HG02678 (cell line): Measurements from ENCODE around the gene FBXL14.
"Not testable (repeated sequence)": the region's sequence is repeated elsewhere in the genome, so short reads cannot be mapped to it uniquely, and the experiment has no call there.

ENCODE experiments used
- ATAC-seq: cut with Tn5 transposase; IDR thresholded peaks from one replicate; pipeline ENCODE4 v1.9.1; 2021; ENCODE audit warnings: mild to moderate bottlenecking, moderate library complexity; ENCODE audit not compliant: unreplicated experiment

FBXL14 gene

DNA sequence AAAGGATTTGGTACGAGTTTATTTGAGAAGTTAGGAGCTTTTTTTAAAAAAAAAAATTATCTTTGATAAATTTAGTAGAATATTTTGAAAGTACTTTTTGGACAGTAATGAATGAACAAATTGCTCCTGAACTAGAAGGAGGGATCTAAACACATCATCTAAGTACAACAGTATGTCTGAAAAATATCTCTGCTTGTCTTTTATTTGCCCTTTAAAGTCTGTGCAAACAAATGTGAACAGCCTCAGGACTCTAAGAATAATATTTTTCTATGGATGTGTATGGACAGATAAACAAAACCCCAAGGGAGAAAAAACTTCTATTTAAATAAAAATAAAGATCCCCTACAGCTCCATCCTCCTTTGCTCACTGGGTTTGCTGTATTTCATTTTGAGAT is 19.5 kb downstream of the FBXL14 start:
- no peak for ATAC-seq

DNA sequence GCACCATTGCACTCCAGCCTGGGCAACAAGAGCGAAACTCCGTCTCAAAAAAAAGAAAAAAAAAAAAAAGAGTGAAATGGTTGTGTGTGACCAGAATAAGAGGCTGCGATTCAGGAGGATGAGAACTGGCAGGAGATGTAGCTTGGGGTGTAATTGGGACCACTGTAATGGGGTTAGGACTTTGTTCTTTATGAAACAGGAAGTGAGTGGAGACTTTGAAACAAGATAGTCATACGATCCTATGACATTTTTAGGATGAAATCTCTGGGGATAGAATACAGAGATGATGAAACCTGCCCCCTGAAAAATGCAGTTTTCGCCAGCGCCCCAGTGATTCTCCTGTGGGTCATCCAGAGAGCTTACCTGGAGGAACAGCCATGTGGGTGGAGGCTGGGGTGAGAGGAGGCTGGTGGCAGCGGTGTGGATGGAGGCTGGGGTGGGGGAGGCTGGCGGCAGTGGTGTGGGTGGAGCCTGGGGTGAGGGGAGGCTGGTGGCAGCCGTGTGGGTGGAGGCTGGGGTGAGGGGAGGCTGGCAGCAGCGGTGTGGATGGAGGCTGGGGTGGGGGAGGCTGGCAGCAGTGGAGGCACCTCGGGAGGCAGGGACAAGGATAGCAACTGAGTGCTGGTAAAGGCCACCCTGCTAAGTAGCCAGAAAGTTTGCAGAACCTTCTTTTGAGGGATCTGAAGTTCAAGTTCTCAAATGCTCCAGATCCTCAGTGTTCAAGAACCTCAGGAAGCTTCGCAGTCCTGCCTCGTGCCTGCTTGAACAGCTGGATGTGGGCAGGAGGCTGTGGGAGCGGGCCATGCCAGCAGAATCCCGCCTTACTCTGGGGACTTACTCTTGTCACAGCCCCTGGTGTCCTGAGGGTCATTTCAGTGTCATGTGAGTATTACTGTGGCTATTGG is 20.2 kb downstream of the FBXL14 start:
- no peak for ATAC-seq

DNA sequence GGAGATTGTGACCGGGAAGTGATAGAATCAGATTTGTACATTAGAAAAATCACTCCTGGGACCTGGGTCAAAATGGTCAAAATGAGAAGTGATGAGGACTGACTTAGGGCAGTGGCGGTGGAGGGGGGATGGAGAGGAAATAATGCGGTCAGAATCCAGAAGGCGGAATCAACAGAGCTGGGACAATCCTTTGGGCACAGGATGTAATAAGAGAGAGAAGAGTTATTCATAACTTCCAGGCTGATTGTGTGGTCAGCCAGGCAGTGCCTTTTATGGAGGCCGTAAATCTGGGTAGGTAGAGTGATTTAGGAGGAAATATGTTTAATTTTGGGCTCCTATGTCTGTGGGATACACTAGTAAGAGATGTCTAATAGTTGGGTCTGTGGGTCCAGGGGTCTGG is 21.6 kb downstream of the FBXL14 start:
- ATAC-seq = no peak

DNA sequence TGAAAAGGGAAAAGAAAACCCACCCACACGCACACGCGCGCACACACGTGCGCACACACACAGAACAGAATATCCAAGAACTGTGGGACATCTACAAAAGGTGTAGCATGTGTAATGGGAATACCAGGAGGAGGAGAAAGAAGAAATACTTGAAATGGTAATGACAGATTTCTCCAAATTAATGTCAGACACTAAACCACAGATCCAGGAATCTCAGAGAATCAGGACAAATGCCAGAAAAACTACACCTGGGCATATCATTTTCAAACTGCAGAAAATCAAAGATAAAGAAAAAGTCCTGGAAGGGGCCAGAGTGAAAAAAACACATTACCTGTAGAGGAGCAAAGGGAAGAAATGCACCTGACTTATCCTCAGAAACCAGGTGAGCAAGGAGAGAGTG is 26.5 kb downstream of the FBXL14 start:
- no peak for ATAC-seq

DNA sequence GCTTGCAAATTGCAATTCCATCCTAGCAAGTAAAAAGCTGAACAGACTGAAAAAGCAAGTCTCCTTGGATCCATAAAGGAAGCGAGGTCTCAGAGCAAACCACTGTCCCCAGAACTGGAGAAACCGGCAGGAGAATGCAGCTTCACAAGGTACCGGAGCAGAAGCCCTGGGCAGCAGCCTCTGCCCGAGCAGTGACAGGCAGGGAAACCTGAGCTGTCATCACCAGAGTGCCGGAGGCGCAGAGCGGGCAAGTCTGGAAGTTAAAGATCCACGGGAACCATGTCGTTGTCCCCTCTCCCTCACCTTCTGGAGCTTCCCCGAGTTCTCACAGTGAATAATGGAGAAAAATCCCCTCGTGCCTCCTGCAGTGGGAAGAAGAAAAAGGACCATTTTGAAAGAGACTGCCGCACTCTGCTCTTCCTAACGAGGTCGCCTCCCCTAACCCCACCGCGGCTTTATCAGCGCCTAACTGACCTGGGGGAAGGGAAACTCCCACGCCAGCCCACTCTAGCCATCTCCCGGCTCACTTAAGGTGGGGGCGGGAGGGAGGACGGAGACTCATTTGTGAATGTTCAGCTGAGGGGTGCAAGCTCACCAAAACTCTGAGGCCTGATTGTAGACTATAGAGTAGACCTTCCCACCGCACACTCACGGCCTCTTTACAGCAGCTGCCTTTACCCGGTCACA is 27.8 kb downstream of the FBXL14 start:
- no peak for ATAC-seq

DNA sequence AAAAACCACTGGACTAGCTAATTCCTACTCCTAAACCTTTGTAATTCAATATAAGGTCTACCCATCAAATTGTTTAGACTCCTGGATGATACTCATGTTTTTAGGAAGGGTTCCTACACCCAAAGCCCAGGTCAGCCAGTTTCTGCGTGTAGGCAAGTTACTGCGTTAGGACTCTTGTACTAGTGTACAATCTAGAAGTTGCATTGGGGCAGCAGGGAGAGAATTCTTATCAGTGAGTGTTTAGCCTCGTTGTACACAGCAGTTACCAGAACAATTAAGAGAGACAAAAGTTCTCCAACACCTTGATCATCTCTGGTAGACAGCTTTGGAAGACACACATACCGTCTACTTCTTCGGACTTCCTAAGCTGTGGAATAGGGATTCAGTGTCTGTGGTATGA is 29.2 kb downstream of the FBXL14 start:
- ATAC-seq = no peak

DNA sequence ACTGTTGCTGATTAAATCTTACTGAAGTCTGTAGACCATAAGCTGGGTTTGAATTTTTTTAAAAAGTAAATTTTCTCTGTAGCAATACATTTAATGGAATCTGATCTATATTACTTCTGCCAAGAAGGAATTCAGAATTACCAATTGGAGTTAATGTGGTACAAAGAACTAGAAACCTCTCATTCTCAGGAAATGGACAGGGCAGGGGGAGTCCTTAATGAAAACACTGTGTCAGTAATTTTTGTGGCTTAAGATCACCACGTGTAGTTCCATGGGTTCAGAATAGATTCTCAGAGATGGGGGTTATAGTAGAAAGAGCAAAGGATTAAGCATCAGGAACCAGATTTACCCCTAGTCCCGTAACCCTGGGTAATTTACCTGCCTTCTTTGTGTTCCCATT is 30.3 kb downstream of the FBXL14 start:
- no peak for ATAC-seq

DNA sequence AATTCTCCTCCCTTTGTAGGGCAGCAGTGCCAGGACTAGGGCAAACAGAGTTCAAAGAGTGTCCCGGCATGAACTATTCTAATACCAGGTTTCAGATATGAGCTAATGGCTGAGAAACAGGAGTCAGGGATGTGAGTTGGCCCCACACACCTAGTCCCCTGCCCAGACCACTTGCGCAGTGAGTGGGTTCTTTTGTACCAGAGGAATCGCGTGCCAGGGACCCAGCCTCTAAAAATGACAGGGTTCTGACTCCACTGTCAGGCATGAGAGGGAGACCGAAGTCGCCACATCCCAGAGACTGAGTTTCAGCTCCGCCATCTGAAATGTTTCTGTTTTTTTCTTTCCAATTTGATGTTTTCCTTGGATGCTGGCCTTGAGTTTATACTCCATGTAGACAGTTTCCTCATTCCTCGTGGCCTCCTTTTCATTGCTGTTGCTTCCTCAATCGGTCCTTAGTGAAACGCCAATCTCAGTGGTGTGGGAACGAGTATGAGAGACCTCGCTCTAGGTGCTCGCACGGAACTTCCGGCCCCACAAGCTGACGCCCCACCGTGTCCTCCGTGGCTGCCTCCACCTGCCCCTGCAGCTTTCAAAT is 31.5 kb downstream of the FBXL14 start:
- no peak for ATAC-seq

DNA sequence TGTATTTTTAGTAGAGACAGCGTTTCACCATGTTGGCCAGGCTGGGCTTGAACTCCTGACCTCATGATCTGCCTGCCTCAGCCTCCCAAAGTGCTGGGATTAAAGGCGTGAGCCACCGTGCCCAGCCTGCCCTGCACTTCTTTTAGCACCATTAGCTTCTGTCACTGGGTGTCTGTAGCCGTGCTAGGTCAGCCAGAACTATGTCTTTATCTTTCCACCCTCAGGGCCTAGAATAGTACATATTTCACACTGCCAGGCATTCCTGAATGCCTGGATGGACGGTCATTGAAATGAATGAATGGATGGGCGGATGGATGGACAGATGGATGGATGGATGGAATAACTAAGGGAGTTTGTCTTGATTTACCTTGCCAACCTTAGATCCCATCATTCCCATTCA is 33.7 kb downstream of the FBXL14 start:
- ATAC-seq = no peak

DNA sequence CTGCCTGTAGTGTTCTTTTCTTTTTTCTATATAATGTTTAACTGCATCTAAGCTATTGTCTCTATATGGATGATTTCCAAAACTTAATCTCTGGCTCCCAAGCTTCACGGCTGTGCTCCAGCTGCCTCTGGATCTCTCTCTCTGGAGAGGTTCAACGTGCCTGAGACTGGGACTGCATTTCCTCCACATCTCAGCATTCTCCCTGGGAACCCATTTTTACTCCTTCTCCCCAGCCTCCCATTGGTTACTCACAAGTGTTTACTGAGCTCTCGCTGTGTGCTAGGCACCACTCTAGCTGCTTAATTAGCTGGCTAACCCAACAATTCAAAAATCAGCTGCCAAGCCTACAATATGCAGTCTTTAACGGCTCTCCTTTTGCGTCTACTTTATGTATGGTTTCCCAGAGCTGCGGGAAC is 34.7 kb downstream of the FBXL14 start:
- ATAC-seq = no peak

DNA sequence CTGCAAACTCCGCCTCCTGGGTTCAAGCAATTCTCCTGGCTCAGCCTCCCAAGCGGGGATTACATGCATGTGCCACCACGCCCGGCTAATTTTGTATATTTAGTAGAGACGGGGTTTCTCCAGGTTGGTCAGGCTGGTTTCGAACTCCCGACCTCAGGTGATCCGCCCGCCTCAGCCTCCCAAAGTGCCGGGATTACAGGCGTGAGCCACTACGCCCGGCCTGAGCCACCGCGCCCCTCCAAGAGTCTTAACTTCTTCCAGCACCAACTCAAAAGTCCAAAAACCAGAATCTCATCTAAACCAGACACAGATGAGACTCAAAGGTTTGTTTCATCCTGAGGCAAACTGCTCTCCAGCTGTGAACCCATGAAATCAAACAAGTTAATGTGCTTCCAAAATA is 36.3 kb downstream of the FBXL14 start:
- not testable (repeated sequence) for ATAC-seq

DNA sequence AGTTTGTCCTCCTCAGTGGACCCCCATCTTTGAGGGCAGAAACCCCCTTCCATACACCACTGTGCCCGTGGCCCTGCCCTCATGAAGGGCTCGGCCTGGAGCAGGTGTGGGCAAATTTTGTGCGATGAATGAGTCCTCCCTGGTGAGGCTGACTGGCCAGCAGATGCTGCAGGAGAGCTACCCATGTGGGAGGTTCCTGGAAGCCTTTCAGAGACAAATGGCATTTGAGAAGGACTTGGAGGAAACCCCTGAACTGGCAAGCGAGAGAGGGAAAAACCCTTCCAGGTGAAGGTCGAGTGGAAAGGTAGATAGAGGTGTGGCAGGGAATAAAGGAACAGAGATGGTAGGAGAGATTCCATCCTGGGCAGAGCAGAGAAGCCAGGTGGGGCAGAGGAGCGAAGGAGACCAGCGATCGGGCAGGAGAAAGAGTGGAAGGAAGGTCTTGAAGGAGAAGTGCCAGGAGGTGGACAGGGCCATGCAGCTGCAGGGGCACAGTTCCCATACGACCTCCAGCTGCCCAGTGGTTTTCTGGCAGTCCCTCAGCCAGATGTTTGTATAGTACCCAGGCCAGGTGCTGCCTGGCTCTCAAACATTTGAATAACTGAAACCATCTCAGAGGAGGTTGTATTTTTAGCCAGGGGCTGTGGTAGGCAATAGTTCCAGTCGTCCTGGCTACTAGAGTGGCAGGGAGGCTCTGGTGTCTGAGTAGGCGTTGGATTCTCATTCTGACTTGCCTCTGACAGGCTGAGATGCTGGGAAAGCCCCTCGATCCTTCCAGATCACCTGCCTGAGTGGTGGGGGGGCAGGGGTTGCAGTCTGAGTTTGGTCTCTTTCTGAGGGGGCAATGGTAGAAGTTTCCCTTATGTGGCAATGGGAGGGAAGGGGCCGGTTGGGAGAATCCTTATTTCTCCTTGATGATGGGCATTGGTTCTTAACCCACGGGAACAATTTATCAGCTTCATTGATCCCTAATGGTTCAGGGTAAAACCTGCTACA is 40.1 kb downstream of the FBXL14 start:
- ATAC-seq = peak; percentile 98

DNA sequence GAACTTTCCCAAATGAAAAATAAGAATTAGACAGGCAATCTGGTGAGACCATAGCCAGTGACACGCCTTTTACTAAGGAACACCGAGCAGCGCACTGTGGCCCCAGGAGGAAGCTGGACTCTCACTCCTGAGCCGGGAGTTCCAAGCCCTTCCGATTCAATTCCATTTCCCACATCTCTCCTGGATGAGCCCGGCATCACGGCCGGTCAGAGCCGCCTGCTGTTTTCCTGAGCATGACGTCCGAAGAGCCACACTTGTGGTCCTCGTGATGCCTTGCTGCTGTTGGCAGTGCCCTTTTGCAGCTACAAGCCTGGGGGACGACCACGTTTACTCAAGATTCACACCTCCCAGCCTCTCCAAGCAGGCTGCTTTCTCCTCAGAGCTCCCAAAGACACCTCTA is 40.8 kb downstream of the FBXL14 start:
- ATAC-seq = no peak

DNA sequence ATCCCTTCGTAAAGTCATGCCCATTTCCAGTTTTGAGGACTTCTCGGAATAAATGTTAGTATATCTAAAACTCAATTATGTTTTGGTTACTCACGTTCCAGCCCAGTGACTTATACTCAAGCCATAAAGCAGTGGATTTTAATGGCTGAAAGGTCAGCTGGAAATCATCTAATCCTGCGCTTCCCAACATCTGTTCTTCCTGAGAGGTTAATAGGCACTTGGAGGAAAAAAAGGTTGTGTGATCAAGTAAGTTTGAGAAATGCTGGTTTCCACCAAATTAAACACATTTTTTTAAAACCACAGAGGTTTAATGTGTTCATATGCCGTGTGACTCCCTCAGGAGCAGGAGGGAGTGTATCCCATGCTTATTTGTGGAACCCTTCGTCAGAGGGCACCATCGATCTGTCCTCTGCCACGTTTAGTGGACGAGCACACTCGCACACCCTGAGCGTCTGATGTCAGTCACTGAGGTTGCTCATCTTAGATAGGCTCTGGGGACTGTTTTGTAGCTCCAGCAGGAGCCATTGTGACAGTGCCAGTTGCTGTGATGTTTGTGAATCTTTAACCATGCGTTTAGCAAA is 41.4 kb downstream of the FBXL14 start:
- ATAC-seq = no peak

DNA sequence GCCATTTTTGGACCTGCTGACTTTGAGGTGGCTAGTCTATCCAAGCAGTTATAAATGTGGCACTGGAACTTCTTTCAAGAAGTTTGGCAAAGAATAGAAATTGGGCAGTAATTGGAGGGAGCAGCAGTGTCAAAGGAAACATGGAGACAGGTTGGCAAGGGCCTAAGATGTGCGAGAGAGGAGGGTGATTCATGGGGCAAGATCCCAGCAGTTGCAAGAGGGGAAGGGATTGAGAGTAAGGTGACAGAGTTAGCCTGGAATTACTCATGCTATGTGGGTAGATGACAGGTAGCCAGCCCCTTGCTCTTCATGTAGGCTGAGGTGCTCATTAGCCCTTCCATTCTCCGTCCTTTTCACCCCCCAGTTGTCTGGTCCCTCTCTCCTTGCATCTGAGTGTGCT is 42.2 kb downstream of the FBXL14 start:
- ATAC-seq = no peak

DNA sequence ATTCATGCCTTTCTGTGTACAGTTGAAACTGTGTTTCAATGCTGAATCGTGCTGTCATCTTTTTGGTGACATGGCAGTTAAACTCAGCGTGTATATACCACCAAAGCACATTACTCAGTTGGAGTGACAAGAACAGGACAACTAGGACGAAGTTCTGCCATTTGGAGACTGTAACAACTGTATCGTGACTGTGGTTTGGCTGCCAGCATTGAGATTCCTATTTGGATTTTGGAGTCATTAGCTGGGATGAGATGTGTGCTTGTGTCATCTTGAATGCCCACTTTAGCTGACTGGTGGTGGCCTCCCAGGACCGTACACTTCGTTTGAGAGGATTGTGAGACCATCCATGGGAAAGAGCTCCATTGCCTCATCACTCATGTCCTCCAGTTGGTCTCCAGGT is 42.9 kb downstream of the FBXL14 start:
- no peak for ATAC-seq

DNA sequence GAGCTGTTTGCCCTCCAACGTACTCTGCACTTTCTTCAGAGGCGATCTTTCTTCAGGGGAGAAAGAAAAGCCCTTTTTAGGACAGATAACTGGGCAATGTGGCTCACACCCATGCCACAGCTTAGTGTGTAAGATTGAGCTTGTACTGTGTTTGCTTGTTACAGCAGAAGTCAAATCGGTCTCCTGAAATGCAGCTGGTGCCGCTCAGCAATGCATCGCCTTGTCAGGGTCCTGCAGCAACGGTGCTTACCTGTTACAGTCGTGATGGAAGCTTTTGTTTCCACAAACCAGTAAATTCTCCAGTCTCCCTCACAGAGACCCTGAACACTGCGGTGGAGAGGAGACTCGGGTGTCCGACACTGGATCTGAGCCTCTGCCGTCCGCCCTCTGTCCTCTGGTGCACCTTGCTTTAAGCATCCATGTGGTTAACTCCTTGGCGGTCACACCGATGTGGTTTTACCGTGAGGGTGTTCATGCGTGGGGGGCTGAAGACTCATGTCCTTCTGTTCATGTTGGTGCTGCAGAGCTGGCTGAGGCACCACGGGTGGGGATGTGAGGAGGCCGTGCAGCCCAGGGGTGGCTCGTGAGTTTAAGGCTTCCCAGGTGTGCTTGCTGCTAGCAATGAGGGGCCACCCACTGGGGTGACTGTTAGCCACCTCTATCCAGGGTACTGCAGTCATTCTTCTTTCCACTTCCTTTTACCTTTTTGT is 47.3 kb downstream of the FBXL14 start:
- no peak for ATAC-seq

DNA sequence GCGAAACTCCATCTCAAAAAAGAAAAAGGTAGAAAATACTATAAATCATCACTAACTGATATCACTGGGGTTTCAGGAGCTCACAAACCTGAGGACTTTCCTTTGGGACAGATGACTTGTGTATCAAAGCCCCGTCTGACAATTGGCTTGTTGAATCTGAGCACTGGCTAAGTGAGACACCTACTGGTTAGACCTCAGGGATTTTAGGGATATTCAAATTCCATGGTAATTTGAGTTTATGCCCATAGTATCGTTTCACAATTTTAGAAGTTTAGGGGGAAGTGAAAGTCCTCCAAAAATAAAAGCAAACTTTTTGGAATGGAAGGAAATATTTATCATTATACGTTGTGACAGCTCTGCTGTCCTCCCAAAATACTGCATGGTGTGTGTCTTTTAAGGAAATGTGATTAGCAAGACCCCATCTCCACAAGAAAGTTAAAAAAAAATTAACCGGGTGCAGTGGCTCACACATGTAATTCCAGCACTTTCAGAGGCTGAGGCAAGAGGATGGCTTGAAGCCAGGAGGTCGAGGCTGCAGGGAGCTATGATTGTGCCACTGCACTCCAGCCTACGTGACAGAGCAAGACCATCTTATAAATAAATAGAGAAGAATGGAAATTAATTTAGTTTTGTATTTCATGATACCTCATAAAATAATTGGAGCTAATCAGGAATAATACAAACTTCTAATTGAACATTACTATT is 49.2 kb downstream of the FBXL14 start:
- ATAC-seq = no peak

DNA sequence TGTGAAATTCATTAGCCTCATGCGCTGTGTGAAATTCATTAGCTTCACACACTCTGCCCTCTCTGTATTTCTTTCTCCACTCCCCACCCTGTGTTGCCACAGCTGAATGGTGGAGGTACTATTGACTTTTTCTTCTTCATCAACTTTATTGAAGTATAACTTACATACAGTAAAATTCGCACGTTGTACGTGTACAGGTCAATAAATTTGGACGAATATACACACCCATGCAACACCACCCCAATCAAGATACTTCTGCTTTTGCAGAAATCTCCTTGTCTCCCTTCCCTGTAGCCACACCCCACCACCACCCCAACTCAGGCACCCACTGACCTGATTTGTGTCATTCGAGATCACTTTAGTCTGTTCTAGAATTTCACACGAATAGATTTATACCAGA is 51.8 kb downstream of the FBXL14 start:
- ATAC-seq = no peak
